ENCODE data around the gene LINGO1.

LINGO1 gene

GRCh38 chr15:77633134-77633912 is 611 bp upstream of the LINGO1 start:
- DNase-seq (ENCODE audit: low read depth in 2 of 2) = peak; percentile 60 to 66

- no peak for DNase-seq (ENCODE audit: low read depth in 2 of 2)
Observed at GRCh38 chr15:77631745-77632533, 773 bp downstream of the LINGO1 start.

GRCh38 chr15:77630956-77631744 is 1.6 kb downstream of the LINGO1 start:
- no peak for DNase-seq (ENCODE audit: low read depth in 2 of 2)

GRCh38 chr15:77630056-77630455 is 2.7 kb downstream of the LINGO1 start:
- no peak for DNase-seq (ENCODE audit: low read depth in 2 of 2)

GRCh38 chr15:77629070-77630030 is 3.4 kb downstream of the LINGO1 start:
- no peak for DNase-seq (ENCODE audit: low read depth in 2 of 2)

GRCh38 chr15:77628010-77628409 is 4.7 kb downstream of the LINGO1 start:
- DNase-seq (ENCODE audit: low read depth in 2 of 2) = no peak

- no peak for DNase-seq (ENCODE audit: low read depth in 2 of 2)
Observed at GRCh38 chr15:77627581-77627980, 5.1 kb downstream of the LINGO1 start.

GRCh38 chr15:77627067-77627466 is 5.6 kb downstream of the LINGO1 start:
- no peak for DNase-seq (ENCODE audit: low read depth in 2 of 2)

GRCh38 chr15:77626002-77626401 is 6.7 kb downstream of the LINGO1 start:
- no peak for DNase-seq (ENCODE audit: low read depth in 2 of 2)

GRCh38 chr15:77625376-77625775 is 7.3 kb downstream of the LINGO1 start:
- no peak for DNase-seq (ENCODE audit: low read depth in 2 of 2)

- no peak for DNase-seq (ENCODE audit: low read depth in 2 of 2)
Observed at GRCh38 chr15:77624868-77625267, 7.8 kb downstream of the LINGO1 start.

- no peak for DNase-seq (ENCODE audit: low read depth in 2 of 2)
Observed at GRCh38 chr15:77623755-77624524, 8.8 kb downstream of the LINGO1 start.

- DNase-seq (ENCODE audit: low read depth in 2 of 2) = no peak
Observed at GRCh38 chr15:77622934-77623754, 9.6 kb downstream of the LINGO1 start.

GRCh38 chr15:77622209-77622933 is 10.3 kb downstream of the LINGO1 start:
- no peak for DNase-seq (ENCODE audit: low read depth in 2 of 2)

GRCh38 chr15:77621847-77622208 is 10.9 kb downstream of the LINGO1 start:
- DNase-seq (ENCODE audit: low read depth in 2 of 2) = no peak

GRCh38 chr15:77620960-77621647 is 11.6 kb downstream of the LINGO1 start:
- DNase-seq (ENCODE audit: low read depth in 2 of 2) = no peak

GRCh38 chr15:77620297-77620696 is 12.4 kb downstream of the LINGO1 start:
- DNase-seq (ENCODE audit: low read depth in 2 of 2) = no peak

- DNase-seq (ENCODE audit: low read depth in 2 of 2) = no peak
Observed at GRCh38 chr15:77619883-77620282, 12.8 kb downstream of the LINGO1 start.

Data from stimulated activated CD8-positive, alpha-beta memory T cell treated with anti-CD3 and anti-CD28 coated beads, Interleukin-15, amount 100 ng/mL, for 48 hours (primary cell).